ENCODE data around the gene CD19.

DNA sequence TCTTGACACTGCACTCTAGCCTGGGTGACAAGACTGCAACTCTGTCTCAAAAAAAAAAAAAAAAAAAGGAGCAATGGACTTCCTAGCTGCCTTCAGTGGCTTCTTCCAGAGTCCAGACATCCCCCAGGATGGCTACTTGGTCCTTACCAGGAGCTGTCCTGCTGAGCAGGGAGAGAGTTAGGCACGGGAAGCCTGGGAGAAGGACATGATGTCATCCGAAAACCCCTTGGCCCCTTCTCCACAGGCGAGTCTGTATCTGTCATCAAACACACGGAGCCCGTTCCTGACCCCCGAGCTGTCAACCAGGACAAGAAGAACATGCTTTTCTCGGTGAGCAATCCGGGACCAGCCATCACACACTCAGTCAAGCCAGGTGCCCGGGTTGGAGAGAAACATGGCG is 44.8 kb upstream of the CD19 start:
- no peak for TF ChIP-seq POLR2A (IDR thresholded peaks at IDR 0.05)
- TF ChIP-seq, protein P1, sequence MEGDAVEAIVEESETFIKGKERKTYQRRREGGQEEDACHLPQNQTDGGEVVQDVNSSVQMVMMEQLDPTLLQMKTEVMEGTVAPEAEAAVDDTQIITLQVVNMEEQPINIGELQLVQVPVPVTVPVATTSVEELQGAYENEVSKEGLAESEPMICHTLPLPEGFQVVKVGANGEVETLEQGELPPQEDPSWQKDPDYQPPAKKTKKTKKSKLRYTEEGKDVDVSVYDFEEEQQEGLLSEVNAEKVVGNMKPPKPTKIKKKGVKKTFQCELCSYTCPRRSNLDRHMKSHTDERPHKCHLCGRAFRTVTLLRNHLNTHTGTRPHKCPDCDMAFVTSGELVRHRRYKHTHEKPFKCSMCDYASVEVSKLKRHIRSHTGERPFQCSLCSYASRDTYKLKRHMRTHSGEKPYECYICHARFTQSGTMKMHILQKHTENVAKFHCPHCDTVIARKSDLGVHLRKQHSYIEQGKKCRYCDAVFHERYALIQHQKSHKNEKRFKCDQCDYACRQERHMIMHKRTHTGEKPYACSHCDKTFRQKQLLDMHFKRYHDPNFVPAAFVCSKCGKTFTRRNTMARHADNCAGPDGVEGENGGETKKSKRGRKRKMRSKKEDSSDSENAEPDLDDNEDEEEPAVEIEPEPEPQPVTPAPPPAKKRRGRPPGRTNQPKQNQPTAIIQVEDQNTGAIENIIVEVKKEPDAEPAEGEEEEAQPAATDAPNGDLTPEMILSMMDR (IDR thresholded peaks at IDR 0.05) = no peak
- no peak for TF ChIP-seq POLR2AphosphoS5 (IDR thresholded peaks at IDR 0.05)
